Nephron progenitor cell (in vitro differentiated cells): ENCODE results near the gene PRKCA.
A peak's percentile ranks its signal among the peaks of the same experiment; 100 is the strongest.

ENCODE experiments used
- DNase-seq: peaks from one replicate; pipeline ENCODE4 v3.0.0; 2021
- H3K27ac Mint-ChIP-seq: 2 replicates; pipeline ENCODE4 v1.8.0; 2021; ENCODE audit warnings: mild to moderate bottlenecking, moderate library complexity, mixed read lengths
- H3K27me3 Mint-ChIP-seq: 2 replicates; pipeline ENCODE4 v1.8.0; 2021; ENCODE audit warnings: mild to moderate bottlenecking, low read depth, mixed read lengths; ENCODE audit not compliant: poor library complexity
- H3K36me3 Mint-ChIP-seq: 2 replicates; pipeline ENCODE4 v1.8.0; 2021; ENCODE audit warnings: low read depth, mixed read lengths
- H3K4me1 Mint-ChIP-seq: 2 replicates; pipeline ENCODE4 v1.8.0; 2021; ENCODE audit warnings: mixed read lengths
- H3K4me3 Mint-ChIP-seq: 2 replicates; pipeline ENCODE4 v1.8.0; 2021; ENCODE audit warnings: mild to moderate bottlenecking, moderate library complexity, mixed read lengths
- H3K9me3 Mint-ChIP-seq: 2 replicates; pipeline ENCODE4 v1.8.0; 2021; ENCODE audit warnings: mild to moderate bottlenecking, moderate library complexity, mixed read lengths
- CTCF ChIP-seq: fragments of 200-600 bp; sonication (generic); IDR thresholded peaks from 2 replicates; pipeline ENCODE4 v1.5.0; 2021; ENCODE audit warnings: antibody characterized with exemption

PRKCA gene

GRCh38 chr17:66777689-66778225 lies 475.3 kb downstream of the PRKCA start:
- no peak for TF ChIP-seq CTCF
- Mint-ChIP-seq H3K27ac (peak overlapping the region; percentile 42), H3K4me1 (peaks cover 64% of the 10 kb centered on the region), H3K36me3 (no peaks in the 10 kb centered on the region), H3K27me3 (no peaks in the 10 kb centered on the region), H3K4me3 (no peak overlapping the region), H3K9me3 (no peaks in the 10 kb centered on the region)
- no peak for DNase-seq

- Mint-ChIP-seq H3K36me3 (no peaks in the 10 kb centered on the region), H3K27me3 (no peaks in the 10 kb centered on the region), H3K4me1 (peaks cover 65% of the 10 kb centered on the region), H3K4me3 (no peak overlapping the region), H3K27ac (peak overlapping the region; percentile 55), H3K9me3 (no peaks in the 10 kb centered on the region)
- no peak for DNase-seq
- no peak for TF ChIP-seq CTCF
Observed at GRCh38 chr17:66778531-66779236, 476.3 kb downstream of the PRKCA start.

GRCh38 chr17:66779237-66779606 lies 476.8 kb downstream of the PRKCA start:
- no peak overlapping the region for H3K4me3 Mint-ChIP-seq
- no peak for DNase-seq
- no peaks in the 10 kb centered on the region for H3K27me3 Mint-ChIP-seq
- TF ChIP-seq CTCF, result no peak
- no peaks in the 10 kb centered on the region for H3K36me3 Mint-ChIP-seq
- no peak overlapping the region for H3K27ac Mint-ChIP-seq
- H3K9me3 Mint-ChIP-seq, result no peaks in the 10 kb centered on the region
- H3K4me1 Mint-ChIP-seq, result peaks cover 60% of the 10 kb centered on the region

GRCh38 chr17:66781135-66781534 lies 478.7 kb downstream of the PRKCA start:
- DNase-seq, result no peak
- Mint-ChIP-seq H3K36me3 (no peaks in the 10 kb centered on the region), H3K4me1 (peaks cover 42% of the 10 kb centered on the region), H3K27ac (no peak overlapping the region), H3K4me3 (no peak overlapping the region), H3K27me3 (no peaks in the 10 kb centered on the region), H3K9me3 (no peaks in the 10 kb centered on the region)
- TF ChIP-seq CTCF, result no peak

GRCh38 chr17:66782851-66783250 lies 480.4 kb downstream of the PRKCA start:
- DNase-seq, result no peak
- no peak for TF ChIP-seq CTCF
- Mint-ChIP-seq H3K4me1 (peaks cover 29% of the 10 kb centered on the region), H3K9me3 (no peaks in the 10 kb centered on the region), H3K27ac (no peak overlapping the region), H3K4me3 (no peak overlapping the region), H3K27me3 (no peaks in the 10 kb centered on the region), H3K36me3 (no peaks in the 10 kb centered on the region)
